HPDE6-E6E7 (cell line): ENCODE measurements around the gene RASEF.

Source experiments
- DNase-seq: peaks from one replicate; pipeline ENCODE4 v3.0.0; 2011; ENCODE audit warnings: missing footprints; ENCODE audit errors: extremely low spot score

Gene RASEF

GRCh38 chr9:83013867-83014605 lies 48.9 kb downstream of the RASEF start:
- no peak for DNase-seq

GRCh38 chr9:83012922-83013838 lies 49.8 kb downstream of the RASEF start:
- DNase-seq, result no peak

- no peak for DNase-seq
Measured at GRCh38 chr9:83012168-83012921, 50.6 kb downstream of the RASEF start.

DNA sequence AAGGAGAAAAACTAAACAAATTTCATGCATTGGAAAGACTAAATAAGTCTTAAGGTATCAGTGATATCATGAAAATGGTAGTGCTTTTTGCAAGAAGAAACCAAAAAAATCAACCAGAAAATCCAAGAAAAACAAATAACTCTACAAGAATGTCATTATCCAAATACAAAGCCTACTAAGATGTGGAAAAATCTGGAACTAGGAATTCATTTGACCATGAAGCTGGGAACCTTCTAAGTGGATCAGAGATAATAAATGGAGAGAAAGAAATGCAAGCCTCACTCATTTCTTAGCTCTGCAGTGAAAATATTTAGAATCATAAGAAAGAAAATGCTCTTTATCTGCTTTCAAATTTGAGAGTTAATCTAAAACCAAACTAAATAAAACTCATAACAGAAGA lies 51.3 kb downstream of the RASEF start:
- no peak for DNase-seq

- DNase-seq, result no peak
Measured at GRCh38 chr9:83007521-83008300, 55.2 kb downstream of the RASEF start.

DNA sequence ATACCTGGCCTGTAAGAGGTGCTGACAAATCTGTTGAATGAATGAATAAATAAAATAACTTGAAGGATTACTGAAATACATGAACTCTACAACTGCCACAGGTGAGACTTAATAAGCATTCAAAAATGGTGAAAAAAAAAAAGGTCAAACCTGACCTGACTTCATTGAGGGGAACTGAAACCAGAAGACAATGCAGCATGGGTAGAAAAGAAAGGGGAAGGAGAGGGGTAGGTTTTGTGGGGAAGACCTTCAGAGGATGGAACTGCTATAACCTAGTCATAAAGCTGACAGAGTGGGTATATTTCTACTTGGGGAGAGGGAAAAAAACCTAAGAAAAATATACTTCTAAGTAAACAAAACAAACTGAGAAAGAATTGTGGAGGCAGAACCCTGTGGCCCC lies 56.6 kb downstream of the RASEF start:
- DNase-seq, result no peak

- DNase-seq, result no peak
Measured at GRCh38 chr9:83005963-83006362, 57.0 kb downstream of the RASEF start.

DNA sequence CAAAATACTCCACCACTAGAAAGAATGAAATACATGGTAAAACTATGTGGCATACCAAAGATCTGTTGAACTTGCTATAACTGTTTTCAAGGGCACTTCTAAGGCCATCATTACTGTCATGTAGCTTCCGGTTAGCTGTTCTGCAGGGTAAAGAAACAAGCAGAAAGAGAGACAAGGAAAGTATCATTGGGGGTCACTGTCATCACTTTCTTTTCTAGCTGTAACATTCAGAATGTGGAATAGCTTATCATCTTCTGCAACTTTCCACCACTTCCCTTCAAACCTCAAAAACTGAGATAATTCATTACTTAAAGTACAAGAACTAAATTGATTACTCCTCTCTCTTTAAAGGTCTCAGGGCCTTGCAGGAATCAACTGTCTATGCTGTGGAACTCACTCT lies 57.6 kb downstream of the RASEF start:
- no peak for DNase-seq

DNA sequence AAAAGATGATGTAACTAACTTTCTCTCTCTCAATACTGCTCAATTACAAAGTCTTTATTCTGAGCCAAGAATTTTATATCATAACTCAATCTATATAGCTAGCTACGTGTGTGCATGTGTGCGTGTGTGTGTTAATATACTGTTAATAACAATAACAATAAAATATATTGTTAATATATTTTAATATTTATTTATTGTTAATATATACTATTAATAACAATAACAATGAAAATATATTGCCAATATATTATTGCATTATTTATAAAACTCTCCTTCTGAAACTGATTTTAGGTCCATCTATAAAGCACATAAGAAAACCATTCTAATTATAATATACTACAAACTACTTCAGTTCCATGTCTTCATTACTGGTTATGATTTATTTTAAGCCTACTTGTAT lies 60.6 kb downstream of the RASEF start:
- DNase-seq, result no peak

GRCh38 chr9:83000765-83001164 lies 62.2 kb downstream of the RASEF start:
- DNase-seq, result no peak

GRCh38 chr9:82998409-82998808 lies 64.5 kb downstream of the RASEF start:
- DNase-seq, result no peak

DNA sequence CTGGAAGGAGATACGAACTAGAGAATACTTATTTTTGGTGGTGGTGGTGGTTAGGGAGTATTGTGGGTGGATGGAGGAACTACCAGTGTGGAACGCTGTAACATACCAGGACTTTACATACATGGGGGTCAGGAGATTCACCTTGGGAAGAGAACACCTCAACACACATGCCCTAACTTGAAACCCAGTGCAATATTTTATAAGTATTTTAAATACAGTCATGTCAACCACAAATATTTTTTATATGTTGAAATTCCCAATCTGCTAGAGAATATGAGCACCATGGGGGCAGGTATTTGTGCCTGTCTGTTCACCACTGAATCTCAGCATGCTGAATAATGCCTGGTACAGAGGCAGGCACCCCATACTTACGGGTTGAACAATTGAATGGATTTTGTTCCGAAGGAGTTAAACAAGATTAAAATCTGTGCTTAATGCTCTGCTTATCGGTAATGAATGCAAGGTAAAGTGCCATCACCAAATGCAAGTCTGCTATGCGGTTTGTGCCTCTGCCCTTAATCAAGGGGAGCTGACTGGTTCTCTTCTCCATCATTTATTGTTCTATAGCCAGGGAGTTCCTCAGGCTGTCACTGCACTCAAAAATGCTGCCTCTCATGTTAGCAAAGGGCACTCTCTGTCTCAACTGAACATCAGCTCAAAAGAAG lies 65.3 kb downstream of the RASEF start:
- no peak for DNase-seq

GRCh38 chr9:82996941-82997340 lies 66.0 kb downstream of the RASEF start:
- no peak for DNase-seq

DNA sequence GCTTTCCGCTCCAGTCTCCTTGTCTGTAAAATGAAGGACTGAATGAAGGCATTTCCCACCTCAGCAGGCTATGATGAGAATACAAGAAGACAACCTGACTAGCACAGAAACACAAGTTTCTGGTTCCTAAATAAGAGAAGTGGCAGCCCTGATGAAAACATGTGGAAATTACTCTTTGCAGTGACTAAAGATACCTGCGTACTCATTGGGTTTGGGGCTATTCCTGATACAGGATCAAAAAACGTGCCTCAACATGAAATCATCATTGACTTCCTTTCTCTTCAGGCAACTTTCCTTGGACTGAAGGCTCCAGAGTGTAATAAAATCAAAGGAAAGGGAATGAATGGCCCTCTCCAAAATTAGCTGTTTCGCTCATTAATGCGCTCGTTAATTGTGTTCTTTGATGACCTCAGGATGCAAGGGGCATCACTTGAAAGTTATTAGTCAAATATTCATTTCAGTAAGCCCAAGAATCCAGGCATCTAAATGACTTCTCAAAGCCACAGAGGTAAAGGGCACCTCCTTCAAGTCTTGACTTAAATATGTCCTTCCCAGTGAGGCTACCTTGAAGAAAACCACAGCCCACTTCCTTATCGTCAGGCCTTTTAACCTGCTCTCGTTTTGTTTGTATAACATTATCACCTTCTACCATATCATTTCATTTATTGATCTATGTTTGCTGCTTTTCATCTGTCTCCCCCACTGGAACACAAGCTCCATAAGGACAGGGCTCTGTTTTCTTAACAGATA lies 68.9 kb downstream of the RASEF start:
- no peak for DNase-seq

- no peak for DNase-seq
Measured at GRCh38 chr9:82991671-82992070, 71.3 kb downstream of the RASEF start.

GRCh38 chr9:82989929-82990328 lies 73.0 kb downstream of the RASEF start:
- DNase-seq, result no peak

DNA sequence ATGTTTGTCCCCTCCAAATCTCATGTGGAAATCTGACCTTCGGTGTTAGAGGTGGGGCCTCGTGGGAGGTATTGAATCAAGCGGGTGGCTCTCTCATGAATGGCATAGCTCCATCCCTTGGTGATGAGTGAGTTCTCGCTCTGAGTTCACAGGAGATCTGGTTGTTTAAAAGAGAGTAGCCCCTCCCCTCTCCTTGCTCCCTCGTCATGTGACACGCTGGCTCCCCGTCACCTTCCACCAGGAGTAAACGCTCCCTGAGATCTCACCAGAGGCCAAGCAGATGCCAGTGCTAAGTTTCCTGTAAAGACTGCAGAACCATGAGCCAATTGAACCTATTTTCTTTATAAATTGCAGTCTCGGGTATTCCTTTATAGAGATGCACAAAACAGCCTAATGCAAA lies 74.5 kb downstream of the RASEF start:
- no peak for DNase-seq

DNA sequence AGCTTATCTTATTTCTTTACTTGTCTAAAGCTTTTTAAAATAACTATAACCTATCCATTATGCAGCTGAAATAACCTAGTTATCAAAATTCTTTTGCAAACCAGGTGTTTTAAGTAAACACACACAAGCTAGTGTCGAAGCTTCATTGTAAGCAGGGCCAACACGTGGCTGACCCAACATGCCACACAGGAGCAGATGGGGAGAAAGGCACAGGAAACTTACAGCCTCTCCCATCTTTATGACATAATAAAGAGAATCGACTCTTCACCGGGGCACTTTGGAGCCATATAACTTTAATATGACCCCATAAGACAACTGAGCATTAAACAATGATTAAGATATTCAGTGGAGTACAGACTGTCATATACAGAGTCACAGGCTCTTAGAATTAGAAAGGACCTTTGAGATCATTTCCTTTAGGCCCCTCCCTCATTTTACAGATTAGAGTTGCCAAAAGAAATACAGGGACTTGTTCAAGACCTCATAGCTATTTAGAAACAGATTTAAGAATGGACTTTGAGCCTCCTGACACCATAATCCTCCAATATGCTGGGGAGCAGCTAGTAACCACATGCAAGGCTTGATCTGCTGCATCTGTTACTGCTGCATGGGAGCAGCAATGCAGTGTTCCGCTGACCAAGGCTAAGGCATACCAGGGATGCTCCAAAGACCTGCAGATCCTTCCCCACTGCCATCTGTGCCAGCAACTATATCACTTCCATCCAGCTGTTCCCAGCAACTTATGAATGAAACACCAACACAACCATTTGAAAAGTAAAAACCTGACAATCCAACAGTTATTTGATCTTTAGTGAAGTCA lies 75.4 kb downstream of the RASEF start:
- no peak for DNase-seq

GRCh38 chr9:82981552-82981951 lies 81.4 kb downstream of the RASEF start:
- no peak for DNase-seq
